ENCODE results near the gene AKT1.

AKT1 gene

DNA sequence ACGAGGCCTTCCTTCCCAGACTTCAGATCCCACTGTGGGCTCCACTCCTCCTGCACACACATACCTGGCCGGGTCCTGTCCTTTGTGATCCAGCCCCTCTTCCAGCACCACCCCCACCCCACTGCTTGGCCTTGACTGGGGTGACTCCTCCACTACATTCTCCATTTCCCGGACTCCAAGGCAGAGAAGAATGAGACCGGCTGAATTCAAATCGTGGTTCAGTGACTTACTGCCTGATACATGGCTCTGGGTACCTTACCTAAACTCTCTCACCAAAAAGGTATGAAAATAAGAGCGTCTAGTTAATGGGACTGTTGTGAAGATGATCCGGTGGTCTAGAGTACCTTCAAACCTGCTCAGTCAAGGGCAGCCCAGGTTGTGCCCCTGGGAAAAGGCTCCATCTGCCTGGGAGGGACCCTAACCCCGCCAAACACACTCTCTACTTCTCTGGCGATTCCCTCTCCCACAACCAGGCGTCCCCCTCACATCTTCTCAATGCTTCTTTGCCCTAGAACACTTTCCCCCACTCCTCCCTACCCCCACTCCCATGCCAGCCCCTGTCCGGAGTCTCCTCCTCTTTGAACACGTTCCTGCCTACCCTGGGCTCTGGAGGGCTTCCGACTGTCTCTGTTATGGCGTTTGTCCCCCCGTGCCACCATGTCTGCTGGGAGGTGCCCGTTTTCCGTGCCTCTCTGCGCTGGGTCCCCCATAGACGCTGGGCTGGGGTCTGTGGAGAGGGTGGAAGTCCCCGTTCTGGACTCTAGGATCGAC lies 3.9 kb upstream of the AKT1 start:
- no peak for DNase-seq (ENCODE audit: low spot score)

DNA sequence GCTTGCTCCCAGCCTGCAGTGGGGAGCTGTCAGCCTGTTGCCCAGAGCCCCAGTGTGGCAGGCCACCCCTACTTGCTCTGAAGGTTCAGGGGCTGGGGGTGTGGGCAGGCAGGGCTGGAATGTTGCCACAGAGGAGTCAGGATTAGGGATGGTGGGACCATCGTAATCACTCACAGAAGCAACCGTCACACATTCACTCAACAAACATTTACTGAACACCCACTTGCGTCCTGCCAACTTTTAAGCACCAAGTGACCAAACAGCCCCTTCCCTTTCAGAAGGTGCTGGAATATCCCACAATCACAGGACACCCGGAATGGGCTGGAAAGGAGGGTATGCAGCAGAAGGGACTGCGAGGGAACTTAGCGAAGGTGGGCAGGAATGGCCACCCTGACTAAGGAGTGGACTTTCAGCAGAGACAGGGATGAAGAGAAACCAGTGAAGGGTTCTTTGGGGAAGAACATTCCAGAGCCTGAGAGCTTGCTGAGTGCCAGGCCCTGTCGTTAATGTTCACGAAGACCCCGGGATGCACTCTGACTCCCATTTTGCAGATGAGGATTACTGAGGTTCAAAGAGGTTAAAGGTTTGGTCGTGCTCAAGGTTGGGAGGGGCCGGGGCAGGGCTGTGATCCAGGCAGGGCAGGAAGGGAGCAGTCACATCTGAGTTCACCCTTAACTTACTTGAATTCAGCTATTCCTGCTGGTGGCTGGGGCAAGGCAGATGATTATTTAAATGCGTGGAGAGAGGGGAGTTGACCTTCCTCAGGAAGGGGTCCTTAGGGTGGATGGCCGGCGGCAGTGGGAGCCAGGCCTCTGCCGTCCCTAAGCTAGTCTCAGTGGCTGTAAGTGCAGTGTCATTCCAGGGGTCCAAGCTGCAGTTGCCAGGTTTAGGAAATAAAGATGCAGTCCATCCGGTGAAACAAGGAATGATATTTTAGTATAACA lies 3.0 kb upstream of the AKT1 start:
- DNase-seq (ENCODE audit: low spot score), result no peak

DNA sequence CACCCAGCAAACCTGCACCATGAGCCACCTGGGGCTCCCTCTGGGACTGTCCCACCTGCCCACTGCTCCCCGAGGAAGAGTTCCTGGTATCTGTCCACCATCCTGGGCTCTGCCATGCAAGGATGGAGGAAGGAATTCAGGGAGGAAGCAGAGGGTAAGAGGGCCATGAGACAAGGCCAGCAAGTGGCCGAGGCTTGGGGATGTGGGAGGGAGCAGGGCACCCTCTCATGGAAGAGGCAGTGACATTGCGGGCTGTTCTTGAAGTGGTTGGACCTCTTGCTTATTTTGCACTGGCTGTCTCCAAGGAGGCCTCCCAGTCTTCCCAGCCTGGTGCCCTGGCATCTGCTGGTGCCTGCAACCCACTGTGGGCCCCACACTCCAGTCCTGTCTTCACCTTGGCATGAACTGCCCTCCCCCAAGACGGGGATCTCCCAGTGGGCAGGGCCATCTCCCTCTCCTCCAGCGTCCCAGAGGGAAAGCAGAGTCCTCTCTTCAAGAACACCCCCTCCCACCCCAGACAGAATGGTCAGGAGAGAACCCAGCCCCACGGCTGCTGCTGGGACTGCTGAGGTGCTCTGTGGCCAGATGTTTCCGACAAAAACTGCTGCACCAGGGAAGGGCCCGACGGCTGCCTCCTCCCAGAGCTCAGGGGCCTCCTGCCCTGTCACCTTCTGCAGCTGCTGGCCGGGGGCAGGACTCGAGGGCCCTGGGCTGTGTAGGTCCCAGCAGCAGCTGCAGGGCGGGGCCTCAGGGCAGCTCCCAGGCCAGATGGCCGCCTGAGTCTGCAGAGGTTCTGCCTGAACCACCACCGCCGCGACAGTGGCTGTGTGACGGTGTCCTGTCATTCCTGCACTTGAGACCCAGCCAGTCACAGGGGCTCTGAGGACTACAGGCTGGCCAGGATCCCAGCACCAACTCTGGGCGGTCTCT lies 1.8 kb upstream of the AKT1 start:
- peak; percentile 59 for DNase-seq (ENCODE audit: low spot score)

DNA sequence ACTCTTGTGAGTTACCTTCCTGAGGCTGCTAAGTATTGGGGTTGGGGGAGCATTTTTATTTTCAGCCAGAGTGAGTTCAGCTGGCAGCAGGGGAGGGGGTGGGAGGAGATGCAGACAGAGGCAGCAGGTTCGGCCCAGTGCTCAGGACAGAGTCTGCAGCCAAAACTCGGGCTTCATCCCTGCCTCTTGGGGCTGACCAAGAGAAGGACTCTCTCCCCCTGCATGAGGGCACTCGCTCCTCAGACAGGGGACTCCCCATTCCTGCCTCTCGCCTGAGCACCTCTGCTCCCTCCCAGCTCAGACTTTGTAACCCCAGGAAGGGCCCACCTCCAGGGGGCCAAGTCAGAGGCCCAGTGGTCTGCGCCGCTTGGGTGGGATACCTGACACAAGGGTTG lies 1.1 kb upstream of the AKT1 start:
- no peak for DNase-seq (ENCODE audit: low spot score)

DNA sequence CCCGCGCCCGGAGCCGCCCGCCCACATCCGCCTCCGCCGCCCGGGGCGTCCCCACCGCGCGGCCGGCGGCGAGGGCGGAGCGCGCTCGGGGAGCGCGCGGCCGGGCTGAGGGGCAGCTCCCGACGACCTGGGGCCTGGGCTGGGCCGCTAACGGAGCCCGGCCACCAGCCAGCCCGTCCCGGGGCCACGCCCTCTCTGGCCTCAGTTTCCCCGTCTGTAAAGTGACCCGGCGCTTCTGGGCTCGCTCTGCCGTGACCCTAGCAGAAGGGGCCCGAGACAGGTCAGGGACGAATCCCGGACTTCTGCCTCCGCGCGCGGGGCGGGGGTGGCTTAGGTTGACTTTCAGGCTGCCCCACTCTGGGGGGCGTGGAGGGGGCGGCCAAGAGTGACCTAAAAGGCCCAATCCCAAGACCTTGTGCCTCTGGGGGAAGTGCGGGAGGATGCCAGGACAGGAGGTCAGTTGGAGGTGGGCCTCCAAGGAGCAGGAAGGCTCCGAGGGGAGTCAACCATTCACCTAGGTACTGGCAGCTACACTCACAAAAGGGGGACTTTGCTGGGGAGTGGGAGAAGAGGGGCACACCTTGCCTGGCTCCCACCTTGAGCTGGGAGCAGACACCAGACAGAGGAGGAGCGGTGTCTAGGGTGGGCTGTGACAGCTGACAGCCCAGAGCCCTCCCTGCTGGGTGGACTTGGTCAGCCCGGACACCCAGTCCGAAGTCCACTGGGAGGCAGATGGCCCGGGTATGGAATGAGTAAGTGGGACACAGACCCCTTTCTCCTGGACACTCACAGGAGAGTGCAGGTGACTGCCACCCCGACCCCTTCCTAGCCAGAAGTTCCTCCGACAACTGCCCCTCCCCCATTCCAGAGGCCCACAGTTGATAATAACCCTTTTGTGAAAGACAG lies 486 bp upstream of the AKT1 start:
- DNase-seq (ENCODE audit: low spot score), result peak; percentile 72

DNA sequence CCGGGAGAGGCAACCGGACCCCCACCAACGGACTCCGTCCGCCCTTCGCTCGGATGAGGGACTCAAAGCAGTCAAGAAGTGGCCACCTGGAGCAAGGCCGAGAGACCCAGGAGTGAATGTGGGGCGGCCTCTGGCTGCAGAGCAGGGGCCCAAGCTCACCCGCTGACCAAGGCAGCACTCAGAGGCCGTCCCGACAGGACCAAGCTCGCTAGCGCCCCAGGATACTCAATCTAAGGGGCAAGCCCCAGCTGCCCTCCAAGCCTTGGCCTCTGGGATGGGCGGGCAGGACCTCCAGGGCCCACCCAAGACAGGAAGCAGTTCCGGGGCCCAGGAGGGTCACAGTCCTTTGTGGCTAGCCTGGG lies 936 bp downstream of the AKT1 start:
- peak; percentile 55 for DNase-seq (ENCODE audit: low spot score)

DNA sequence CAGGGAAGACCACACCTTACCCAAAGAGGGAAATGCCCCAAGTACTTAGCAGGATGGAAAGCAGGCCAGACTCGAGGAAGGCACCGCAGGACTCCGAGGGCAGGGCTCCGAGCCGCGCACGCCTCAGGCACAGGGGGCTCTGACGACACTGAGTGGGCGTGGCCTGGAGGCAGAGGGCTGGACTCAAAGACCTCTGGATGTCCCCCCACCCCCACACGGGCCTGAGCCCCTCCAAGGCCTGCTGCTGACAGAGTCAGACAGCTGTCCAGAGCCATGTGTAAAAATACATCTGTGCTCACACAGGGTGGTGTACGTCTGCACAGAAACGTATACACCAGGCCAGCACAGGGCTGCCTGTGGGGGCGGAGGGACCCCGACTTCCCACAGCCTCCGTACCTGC lies 1.4 kb downstream of the AKT1 start:
- peak; percentile 85 for DNase-seq (ENCODE audit: low spot score)

DNA sequence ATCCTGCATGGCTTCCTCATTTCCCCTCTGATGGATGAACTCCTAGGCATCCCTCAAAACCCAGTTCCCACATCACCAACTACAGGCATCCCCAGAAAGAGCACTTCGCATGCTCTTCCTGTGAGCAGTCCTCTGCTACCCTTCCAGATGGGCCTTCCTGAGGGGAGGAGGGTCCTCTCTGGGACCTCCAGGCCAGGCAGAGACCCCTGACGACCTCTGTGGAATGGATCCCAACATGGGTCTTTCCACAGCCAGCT lies 1.9 kb downstream of the AKT1 start:
- DNase-seq (ENCODE audit: low spot score), result no peak

DNA sequence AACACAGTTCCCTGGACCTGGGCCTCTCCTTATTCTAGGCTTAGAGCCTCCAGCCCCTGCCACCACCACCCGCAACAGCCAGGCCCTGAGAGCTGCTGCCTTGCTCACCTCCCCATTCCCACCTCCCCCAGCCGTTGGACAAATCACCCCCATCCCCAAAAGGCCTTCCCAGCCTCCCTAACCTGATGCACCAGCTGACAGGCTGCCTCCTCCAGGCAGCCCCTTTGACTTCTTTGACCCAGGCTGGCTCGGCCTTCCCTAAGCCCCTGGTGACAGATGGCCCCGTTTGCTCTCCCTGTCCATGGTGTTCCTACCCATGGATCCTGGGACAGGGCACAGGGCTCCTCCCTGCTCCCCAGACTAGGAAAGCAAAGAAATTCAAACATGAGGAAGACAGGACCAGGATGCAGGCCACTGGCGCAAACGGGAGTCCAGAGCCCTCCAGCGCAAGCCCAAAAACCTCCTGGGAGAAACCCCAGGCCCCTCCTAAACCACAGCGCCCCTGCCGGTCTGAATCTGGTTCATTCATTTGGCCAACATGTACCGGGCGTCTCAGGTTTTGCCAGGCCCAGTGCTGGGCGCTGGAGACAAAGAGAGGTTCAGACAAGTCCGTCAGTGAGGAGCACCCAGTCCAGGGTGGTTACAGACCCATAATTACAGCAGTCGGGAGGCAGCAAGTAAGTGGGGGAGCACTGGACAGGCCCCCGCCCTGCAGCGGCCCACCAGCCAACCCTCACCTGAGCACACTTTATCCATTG lies 2.4 kb downstream of the AKT1 start:
- no peak for DNase-seq (ENCODE audit: low spot score)

DNA sequence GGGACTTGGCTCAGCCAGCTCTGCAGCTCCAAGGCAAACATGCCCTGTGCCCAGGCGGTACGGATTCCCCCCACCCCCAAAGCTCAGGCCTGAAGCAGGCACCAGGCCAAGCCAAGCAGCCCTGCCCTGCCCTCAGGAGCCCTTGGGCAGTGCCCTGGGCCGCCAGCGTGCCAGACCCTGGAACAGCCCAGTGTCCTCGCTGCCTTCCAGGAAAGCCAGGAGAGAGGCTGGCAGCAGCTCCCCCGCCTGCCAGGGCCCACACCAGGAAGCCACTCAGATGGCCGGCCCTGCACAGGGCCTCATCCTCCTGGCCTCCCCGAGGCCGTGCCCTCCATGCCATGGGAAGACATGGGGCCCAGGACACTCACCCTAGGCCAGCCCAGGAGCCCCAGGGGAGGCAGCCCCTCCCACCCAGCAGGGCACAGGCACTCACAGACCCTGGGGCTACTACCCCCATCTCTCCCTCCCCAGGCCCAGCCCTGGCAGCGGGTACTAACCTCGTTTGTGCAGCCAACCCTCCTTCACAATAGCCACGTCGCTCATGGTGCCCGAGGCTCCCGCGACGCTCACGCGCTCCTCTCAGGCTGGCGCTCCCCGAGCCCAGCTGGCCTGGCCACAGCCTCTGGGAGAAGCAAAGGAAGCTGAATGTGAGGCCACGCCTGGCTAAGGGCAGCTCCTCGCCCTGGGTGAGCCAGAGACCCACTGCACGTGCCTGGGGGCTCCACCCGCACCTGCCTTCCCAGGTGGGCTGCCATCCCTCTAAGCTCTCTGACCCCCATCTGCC lies 3.3 kb downstream of the AKT1 start:
- DNase-seq (ENCODE audit: low spot score), result no peak

DNA sequence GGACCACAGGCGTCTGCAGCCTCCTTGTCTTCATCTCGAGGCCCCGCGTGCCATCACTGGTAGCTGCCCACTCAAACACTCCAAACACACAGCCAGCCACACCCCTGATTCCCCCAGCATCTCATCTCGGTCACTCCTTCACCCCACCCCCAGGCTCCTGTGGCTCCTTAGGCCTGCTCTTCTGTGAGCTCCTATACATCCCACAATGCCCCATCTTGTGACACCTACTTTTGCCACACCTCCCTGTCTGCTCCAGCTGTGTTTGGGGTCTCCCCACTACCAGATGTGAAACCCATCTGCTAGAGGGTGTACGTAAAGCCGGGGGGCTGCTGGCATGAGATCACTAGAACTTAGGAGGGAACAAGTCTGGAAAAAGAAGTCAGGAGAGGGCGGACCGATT lies 4.1 kb downstream of the AKT1 start:
- no peak for DNase-seq (ENCODE audit: low spot score)

DNA sequence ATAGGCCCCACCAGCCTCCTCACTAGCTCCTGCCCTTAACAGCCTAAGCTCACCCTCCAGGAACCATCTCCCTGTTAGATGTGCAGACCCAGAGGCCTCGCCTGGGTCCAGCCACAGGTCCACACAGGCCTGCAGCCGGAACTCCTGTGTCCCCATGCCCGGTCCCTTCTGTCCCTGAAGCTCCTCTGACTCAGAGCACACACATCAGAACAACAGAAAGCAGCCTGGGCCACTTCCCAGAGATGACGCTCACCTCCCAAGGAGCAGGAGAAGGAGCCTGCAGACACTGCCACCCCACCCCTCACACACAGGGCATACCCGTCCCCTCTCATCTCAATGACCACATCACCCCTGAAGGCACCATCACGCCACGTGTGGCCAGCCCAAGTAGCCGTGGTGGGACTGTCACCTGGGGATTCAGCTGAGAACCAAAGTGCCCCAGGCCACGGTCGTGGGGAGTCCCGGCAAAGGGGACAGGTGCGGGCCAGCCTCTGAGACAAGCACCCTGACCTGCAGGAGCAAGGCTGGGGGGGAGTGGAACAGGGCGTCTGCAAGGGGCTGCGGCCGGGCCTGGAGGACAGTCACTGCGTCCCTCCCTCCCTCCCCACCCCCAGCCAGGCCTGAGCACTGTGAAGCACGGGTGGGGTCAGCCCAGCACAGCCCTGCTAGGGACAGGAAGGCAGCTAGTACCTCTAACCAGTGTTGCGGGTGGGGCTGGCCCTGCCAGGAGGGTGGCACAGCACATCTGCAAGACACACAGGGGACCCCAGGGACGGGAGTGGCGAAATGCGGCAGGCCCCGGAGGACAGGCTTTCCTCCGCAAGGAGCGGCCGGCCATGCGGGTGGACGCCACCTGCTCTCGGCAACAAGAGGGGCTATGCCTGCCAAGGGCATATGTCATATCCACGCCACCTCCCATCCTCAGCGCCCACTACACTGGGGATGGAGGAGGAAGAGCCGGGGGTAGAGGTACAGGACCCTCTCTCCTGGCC lies 5.5 kb downstream of the AKT1 start:
- no peak for DNase-seq (ENCODE audit: low spot score)

DNA sequence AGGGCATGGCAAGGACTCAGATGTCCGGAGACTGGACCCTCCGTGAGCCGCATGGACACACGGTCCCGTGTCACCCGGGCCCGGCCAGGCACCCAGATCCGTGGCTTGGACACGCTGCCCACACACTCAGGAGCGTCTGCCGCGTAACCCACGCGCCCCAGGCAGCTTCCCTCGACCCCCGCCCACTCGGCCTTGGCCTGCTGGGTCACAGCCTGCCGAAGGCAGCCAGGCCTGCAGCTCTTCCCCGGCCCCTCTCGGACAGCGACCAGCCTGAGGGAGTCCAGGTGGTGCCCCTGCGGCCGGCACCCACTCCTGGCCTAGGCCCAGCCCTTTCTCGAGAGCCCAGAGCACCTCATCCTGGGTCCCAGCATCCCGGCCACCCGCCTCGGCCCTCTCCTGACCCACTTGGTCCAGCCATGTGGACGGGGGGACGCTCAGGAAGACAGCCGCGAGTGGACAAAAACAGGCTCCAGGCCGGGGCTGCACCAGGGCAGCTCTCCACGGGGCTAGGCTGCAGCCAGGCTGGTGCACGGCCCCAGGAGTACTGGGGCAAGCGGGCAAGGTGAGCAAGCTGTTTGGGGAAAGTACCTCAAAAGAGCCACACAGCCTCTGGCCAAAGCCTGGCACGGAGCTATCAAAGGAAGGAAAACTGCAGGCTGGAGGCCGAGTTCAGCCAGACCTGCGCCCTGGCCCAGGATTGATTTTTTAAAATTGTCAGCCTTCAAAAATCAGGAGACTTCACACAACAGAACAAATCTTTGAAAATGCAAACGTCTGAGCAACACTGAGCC lies 6.5 kb downstream of the AKT1 start:
- DNase-seq (ENCODE audit: low spot score), result no peak

DNA sequence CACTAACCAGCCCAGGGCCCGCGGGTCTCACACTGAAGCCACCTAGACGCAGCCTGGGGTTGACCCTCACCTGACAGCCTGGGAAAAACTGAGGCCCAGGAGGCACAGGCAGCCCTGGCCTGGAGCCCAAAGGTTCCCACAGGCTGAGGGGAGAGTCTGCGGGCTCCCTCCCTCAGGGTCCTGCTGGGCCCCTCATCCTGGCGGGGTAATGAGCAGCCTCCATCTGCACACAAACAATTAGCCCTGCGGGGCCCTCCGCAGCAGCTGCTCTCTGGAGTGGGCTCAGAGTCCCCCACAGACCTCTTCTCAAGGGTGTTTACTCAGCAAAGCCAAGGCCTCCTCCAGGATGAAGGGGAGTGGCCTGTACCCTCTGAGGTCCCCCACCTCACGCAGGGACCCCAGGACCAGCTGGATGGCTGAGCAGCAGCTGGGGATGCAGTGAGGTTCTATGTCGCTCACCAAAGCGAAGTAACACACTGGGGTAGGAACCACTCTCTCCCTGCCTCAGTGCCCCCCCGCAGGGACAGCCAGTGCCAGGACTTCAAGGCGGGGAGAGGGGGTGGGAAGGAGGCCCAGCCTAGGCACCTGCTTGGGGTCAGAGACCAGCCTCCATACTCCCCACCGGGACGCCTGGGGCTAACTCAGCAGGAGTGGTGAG lies 7.3 kb downstream of the AKT1 start:
- DNase-seq (ENCODE audit: low spot score), result no peak

DNA sequence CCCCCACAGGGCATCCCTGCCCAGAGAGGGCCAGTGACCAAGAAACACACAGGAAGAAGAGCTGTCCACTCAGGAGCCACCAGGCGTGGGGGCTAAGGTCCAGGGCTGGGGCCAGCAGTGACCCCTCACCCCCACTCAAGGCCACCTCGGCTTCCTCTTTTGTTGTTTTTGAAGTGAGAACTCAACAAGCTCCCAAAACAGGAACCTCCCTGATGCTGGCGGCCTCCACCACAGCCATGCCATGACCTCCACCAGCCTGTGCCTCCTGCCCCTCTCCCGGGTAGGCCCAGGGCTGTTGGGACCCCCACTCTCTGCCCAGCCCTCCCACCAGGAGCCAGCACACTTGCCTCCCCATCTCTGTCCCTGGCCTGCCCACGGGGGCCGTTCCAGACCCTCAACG lies 7.8 kb downstream of the AKT1 start:
- no peak for DNase-seq (ENCODE audit: low spot score)

DNA sequence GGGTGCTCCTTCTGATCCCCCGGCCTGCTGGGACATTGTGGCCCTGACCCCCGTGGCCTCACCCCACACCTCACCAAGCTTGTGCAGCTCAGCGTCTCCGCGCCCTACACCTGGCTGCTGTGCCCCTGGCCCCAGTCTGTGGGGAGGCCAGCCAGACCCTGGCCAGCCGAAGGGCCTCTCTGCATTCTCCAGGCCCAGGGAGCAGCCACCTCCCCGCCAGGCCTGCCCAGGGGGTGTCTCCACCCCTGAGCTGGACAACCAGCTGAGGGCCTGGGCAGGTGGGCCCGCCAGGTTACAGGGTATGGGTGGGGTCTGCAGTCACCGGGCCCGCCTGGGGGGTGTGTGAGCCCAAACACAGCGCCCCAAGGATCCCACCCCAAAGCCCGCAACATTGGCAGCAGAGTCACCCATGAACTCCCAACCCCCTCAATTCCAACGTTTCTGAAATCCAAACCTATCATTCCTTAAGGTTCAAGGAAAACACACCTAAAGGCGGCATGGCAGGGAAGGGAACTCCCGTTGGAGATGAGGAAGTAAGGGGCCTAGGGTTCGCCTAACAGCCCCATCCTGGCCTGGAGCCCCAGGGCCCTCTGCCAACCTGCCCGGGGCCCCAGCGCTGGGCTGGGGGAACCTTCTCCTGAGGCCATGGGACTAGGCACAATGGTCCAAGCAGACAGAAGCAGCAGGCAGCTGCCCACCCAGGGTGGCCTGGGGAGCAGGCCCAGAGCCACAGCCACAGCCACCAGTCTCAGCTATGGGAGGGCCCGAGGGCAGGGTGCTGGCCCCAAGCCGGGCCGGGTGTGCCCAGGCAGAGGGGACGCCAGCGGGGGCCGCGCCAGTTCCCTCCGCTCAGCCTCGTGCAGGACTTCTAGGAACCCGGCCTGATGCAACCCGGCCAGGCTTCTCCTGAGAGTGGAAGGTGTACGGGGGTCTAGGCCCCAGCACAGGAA lies 8.5 kb downstream of the AKT1 start:
- DNase-seq (ENCODE audit: low spot score), result no peak

Data from HuH-7 (cell line).